SH-SY5Y (cell line): ENCODE results near the gene ADAM20.

ENCODE experiments used
- GATA2 ChIP-seq: IDR thresholded peaks from 2 replicates; pipeline ENCODE4 v1.6.1; 2011; ENCODE audit warnings: mild to moderate bottlenecking, low read depth, low read length
- GATA3 ChIP-seq: IDR thresholded peaks from 2 replicates; pipeline ENCODE4 v1.6.1; 2011; ENCODE audit warnings: low read depth, mild to moderate bottlenecking, low read length, moderate library complexity

GRCh38 chr14:70573050-70573449, 38.2 kb upstream of the ADAM20 start:
- TF ChIP-seq GATA3: no peak
- no peak for TF ChIP-seq GATA2
